ENCODE measurements around the gene UBQLN4. TPM values are rescaled to one million over a fixed set of nuclear protein-coding genes. Genes with fewer than 3 reads are reported as not detected.

UBQLN4 gene
- polyA plus RNA-seq, 1 donor from 2014 or later: 34.9 TPM

GRCh38 chr1:156050376-156050775, 3.2 kb downstream of the UBQLN4 start:
- Histone ChIP-seq H3K27me3 (ENCODE audit: insufficient read depth, low read depth, low read length) (no peaks in the 10 kb centered on the region), H3K4me3 (ENCODE audit: low read length) (no peak overlapping the region), H3K9me3 (ENCODE audit: low read length) (no peaks in the 10 kb centered on the region), H3K4me2 (ENCODE audit: low read length) (no peak overlapping the region), H2AFZ (ENCODE audit: low read depth, low read length) (no peak overlapping the region), H3K27ac (ENCODE audit: low read length) (no peak overlapping the region), H3F3A (ENCODE audit: insufficient read depth, low read length, poor library complexity, severe bottlenecking) (peaks cover 3% of the 10 kb centered on the region), H3K9me2 (ENCODE audit: insufficient read depth, low read length) (no peaks in the 10 kb centered on the region), H3K79me2 (replicated peaks; ENCODE audit: insufficient read depth, low read length) (peaks cover 20% of the 10 kb centered on the region), H3K36me3 (ENCODE audit: insufficient read depth, low read length) (no peaks in the 10 kb centered on the region), H3K9ac (ENCODE audit: low read length) (no peak overlapping the region), H4K20me1 (ENCODE audit: insufficient read depth) (no peaks in the 10 kb centered on the region)
- TF ChIP-seq SMC3 (conservative IDR thresholded peaks at IDR 0.05; ENCODE audit: poor library complexity) (no peak), TAF1 (IDR thresholded peaks at IDR 0.05; ENCODE audit: low read depth) (no peak), RAD21 (conservative IDR thresholded peaks at IDR 0.05) (no peak), EZH2 (IDR thresholded peaks at IDR 0.05; ENCODE audit: borderline replicate concordance, insufficient read depth, low read length, poor library complexity, severe bottlenecking) (no peak), REST (IDR thresholded peaks at IDR 0.05; ENCODE audit: borderline replicate concordance) (no peak), POLR2AphosphoS5 (IDR thresholded peaks at IDR 0.05) (no peak), EP300 (conservative IDR thresholded peaks at IDR 0.05; ENCODE audit: poor library complexity, severe bottlenecking) (no peak), MXI1 (conservative IDR thresholded peaks at IDR 0.05; ENCODE audit: poor library complexity, severe bottlenecking) (no peak)
- TF ChIP-seq, protein P1, sequence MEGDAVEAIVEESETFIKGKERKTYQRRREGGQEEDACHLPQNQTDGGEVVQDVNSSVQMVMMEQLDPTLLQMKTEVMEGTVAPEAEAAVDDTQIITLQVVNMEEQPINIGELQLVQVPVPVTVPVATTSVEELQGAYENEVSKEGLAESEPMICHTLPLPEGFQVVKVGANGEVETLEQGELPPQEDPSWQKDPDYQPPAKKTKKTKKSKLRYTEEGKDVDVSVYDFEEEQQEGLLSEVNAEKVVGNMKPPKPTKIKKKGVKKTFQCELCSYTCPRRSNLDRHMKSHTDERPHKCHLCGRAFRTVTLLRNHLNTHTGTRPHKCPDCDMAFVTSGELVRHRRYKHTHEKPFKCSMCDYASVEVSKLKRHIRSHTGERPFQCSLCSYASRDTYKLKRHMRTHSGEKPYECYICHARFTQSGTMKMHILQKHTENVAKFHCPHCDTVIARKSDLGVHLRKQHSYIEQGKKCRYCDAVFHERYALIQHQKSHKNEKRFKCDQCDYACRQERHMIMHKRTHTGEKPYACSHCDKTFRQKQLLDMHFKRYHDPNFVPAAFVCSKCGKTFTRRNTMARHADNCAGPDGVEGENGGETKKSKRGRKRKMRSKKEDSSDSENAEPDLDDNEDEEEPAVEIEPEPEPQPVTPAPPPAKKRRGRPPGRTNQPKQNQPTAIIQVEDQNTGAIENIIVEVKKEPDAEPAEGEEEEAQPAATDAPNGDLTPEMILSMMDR (IDR thresholded peaks at IDR 0.05; ENCODE audit: poor library complexity, severe bottlenecking): no peak

DNA sequence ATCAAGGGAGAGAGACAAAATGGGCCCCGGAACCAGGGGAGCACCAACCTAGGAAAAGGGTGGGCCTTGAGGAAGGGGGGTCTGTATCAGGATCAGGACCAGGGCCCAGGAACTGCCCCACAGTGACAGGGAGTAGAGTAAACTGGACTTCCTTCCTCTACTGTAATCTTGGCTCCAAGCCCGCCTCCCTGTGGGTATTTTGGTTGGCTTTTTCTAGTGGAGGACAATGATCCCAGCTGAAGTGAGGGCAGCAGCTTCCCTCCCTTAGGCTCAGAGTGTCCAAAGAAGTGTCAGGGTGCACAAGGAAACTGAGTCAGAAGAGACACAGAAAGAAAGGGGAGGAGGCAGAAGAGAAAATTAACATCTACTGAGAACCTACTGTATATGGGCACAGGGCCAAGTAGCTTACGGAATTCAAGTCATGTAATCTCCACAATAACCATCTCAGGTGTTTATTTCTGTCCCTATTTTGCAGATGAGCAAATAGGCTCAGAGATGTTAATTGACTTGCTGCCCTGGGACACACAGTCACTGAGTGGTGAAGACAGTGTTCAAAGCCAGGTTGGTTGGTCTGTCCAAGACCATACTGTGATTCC, 4.8 kb downstream of the UBQLN4 start:
- H2AFZ ChIP-seq (ENCODE audit: low read depth, low read length): no peak overlapping the region
- H3K36me3 ChIP-seq (ENCODE audit: insufficient read depth, low read length): no peaks in the 10 kb centered on the region

More for the DNA sequence above, 4.8 kb downstream of the UBQLN4 start:
- TF ChIP-seq EP300 (conservative IDR thresholded peaks at IDR 0.05; ENCODE audit: poor library complexity, severe bottlenecking) (no peak), TAF1 (IDR thresholded peaks at IDR 0.05; ENCODE audit: low read depth) (no peak), EZH2 (IDR thresholded peaks at IDR 0.05; ENCODE audit: borderline replicate concordance, insufficient read depth, low read length, poor library complexity, severe bottlenecking) (no peak), RAD21 (conservative IDR thresholded peaks at IDR 0.05) (no peak), SMC3 (conservative IDR thresholded peaks at IDR 0.05; ENCODE audit: poor library complexity) (no peak), MXI1 (conservative IDR thresholded peaks at IDR 0.05; ENCODE audit: poor library complexity, severe bottlenecking) (no peak), REST (IDR thresholded peaks at IDR 0.05; ENCODE audit: borderline replicate concordance) (no peak), POLR2AphosphoS5 (IDR thresholded peaks at IDR 0.05) (no peak)
- TF ChIP-seq, protein P1 (IDR thresholded peaks at IDR 0.05; ENCODE audit: poor library complexity, severe bottlenecking): no peak
- Histone ChIP-seq H3K27ac (ENCODE audit: low read length) (no peak overlapping the region), H3F3A (ENCODE audit: insufficient read depth, low read length, poor library complexity, severe bottlenecking) (no peaks in the 10 kb centered on the region), H3K9me3 (ENCODE audit: low read length) (no peaks in the 10 kb centered on the region), H3K9me2 (ENCODE audit: insufficient read depth, low read length) (no peaks in the 10 kb centered on the region), H3K4me3 (ENCODE audit: low read length) (no peak overlapping the region), H3K27me3 (ENCODE audit: insufficient read depth, low read depth, low read length) (no peaks in the 10 kb centered on the region), H3K4me2 (ENCODE audit: low read length) (no peak overlapping the region), H3K9ac (ENCODE audit: low read length) (no peak overlapping the region), H3K79me2 (replicated peaks; ENCODE audit: insufficient read depth, low read length) (peaks cover 14% of the 10 kb centered on the region), H4K20me1 (ENCODE audit: insufficient read depth) (no peaks in the 10 kb centered on the region)

Data from neural cell (in vitro differentiated cells).